GM23338 (cell line): ENCODE data around the gene TNFSF10. TPM values are rescaled to one million over a fixed set of nuclear protein-coding genes. Genes with fewer than 3 reads are reported as not detected.

Experiments
- ATAC-seq: fragments of 200-7000 bp; cut with Tn5 transposase; 3 replicates; pipeline ENCODE4 v1.9.1; 2020
- DNase-seq: peaks from one replicate; pipeline ENCODE4 v3.0.0-alpha.2; 2015; ENCODE audit warnings: low spot score
- H2AFZ ChIP-seq: fragments of 200-600 bp; sonication (generic); 2 replicates; pipeline ENCODE4 v1.8.0; 2016; ENCODE audit warnings: antibody characterized with exemption, mild to moderate bottlenecking, moderate library complexity
- H3F3A ChIP-seq: fragments of 200-600 bp; sonication (generic); replicated peaks from 2 replicates; pipeline ENCODE4 v1.8.0; 2017; ENCODE audit warnings: antibody characterized with exemption, mixed run types, low read depth
- H3K27ac ChIP-seq: fragments of 200-600 bp; sonication (generic); 2 replicates; pipeline ENCODE4 v1.6.1; 2016; ENCODE audit warnings: low read depth
- H3K27me3 ChIP-seq: fragments of 200-600 bp; sonication (generic); 2 replicates; pipeline ENCODE4 v1.8.0; 2016; ENCODE audit warnings: mild to moderate bottlenecking, mixed run types, moderate library complexity; ENCODE audit not compliant: insufficient read depth
- H3K36me3 ChIP-seq: fragments of 200-600 bp; sonication (generic); 2 replicates; pipeline ENCODE4 v1.8.0; 2016; ENCODE audit warnings: mild to moderate bottlenecking; ENCODE audit not compliant: insufficient read depth
- H3K4me1 ChIP-seq: fragments of 200-600 bp; sonication (generic); 2 replicates; pipeline ENCODE4 v1.8.0; 2016; ENCODE audit warnings: mild to moderate bottlenecking, moderate library complexity; ENCODE audit not compliant: insufficient read depth
- H3K4me2 ChIP-seq: fragments of 200-600 bp; sonication (generic); 2 replicates; pipeline ENCODE4 v1.7.1; 2017; ENCODE audit warnings: mixed run types
- H3K4me3 ChIP-seq: fragments of 200-600 bp; sonication (generic); 2 replicates; pipeline ENCODE4 v1.6.1; 2016; ENCODE audit warnings: mixed run types
- H3K79me2 ChIP-seq: fragments of 200-600 bp; sonication (generic); replicated peaks from 2 replicates; pipeline ENCODE4 v1.8.0; 2017; ENCODE audit warnings: mild to moderate bottlenecking; ENCODE audit not compliant: insufficient read depth
- H3K9me2 ChIP-seq: fragments of 200-600 bp; sonication (generic); 2 replicates; pipeline ENCODE4 v1.8.0; 2017; ENCODE audit not compliant: insufficient read depth
- H4K20me1 ChIP-seq: fragments of 200-600 bp; sonication (generic); replicated peaks from 2 replicates; pipeline ENCODE4 v1.8.0; 2017; ENCODE audit warnings: mild to moderate bottlenecking; ENCODE audit not compliant: insufficient read depth
- H3K27ac Mint-ChIP-seq: 2 replicates; pipeline ENCODE4 v1.8.0; 2020; ENCODE audit warnings: inconsistent platforms, mild to moderate bottlenecking, moderate library complexity, mixed read lengths
- H3K27me3 Mint-ChIP-seq: 3 replicates; pipeline ENCODE4 v1.8.0; 2022; ENCODE audit warnings: low read depth, mild to moderate bottlenecking, moderate library complexity, mixed read lengths, inconsistent platforms; ENCODE audit not compliant: insufficient read depth, poor library complexity
- H3K36me3 Mint-ChIP-seq: 3 replicates; pipeline ENCODE4 v1.8.0; 2021; ENCODE audit warnings: low read depth, mild to moderate bottlenecking, inconsistent platforms, moderate library complexity, mixed read lengths
- H3K4me1 Mint-ChIP-seq: 3 replicates; pipeline ENCODE4 v1.8.0; 2020; ENCODE audit warnings: mild to moderate bottlenecking, inconsistent platforms, mixed read lengths
- H3K4me3 Mint-ChIP-seq: 3 replicates; pipeline ENCODE4 v1.8.0; 2021; ENCODE audit warnings: moderate library complexity, mild to moderate bottlenecking, inconsistent platforms, mixed read lengths
- H3K9me3 Mint-ChIP-seq: 3 replicates; pipeline ENCODE4 v1.8.0; 2020; ENCODE audit warnings: moderate library complexity, mild to moderate bottlenecking, inconsistent platforms, mixed read lengths
- polyA plus RNA-seq: library from polyadenylated mRNA; unstranded; fragments of >200 nt; fragmentation: Nextera tagmentation; extraction: Ambion mirVana; gene quantifications from 2 replicates; pipeline ENCODE4 v1.2.1, GENCODE V29; 2016
- total RNA-seq: library from RNA; depleted of rRNA; stranded (reverse); fragments of >200 nt; shearing (Covaris generic); gene quantifications from 2 replicates; pipeline ENCODE4 v1.2.3, GENCODE V29; 2014
- TF ChIP-seq, protein P1 (sequence below): fragments of 250-450 bp; sonication (Bioruptor Pico); IDR thresholded peaks from 2 replicates; pipeline ENCODE4 v1.5.0; 2020; ENCODE audit warnings: mild to moderate bottlenecking, moderate library complexity
- TF ChIP-seq, protein P2 (sequence below): IDR thresholded peaks from 2 replicates; pipeline ENCODE4 v1.6.1; 2016; ENCODE audit warnings: antibody characterized with exemption

Gene TNFSF10
- total and polyA plus RNA-seq, 2 experiments from 2014 or later: 0.27 TPM; not detected in 1

DNA sequence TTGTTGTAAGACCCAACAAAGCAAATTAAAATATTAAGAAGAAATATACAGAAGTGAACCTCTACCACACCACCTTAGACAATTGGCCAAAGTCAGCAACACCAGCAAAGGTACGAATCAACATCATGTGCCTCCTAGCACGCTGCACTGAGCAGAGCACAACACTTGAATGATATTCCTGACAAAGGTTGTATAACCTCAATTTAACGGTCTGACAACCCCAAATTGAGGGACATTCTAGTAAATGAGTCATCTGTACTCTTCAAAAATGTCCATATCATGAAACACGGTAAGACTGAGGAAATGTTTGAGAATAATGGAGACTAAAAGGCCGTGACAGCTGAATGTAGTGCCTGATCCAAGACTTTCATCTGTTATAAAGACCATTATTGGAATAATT lies 41.3 kb upstream of the TNFSF10 start (continued):
- TF ChIP-seq, protein P1, sequence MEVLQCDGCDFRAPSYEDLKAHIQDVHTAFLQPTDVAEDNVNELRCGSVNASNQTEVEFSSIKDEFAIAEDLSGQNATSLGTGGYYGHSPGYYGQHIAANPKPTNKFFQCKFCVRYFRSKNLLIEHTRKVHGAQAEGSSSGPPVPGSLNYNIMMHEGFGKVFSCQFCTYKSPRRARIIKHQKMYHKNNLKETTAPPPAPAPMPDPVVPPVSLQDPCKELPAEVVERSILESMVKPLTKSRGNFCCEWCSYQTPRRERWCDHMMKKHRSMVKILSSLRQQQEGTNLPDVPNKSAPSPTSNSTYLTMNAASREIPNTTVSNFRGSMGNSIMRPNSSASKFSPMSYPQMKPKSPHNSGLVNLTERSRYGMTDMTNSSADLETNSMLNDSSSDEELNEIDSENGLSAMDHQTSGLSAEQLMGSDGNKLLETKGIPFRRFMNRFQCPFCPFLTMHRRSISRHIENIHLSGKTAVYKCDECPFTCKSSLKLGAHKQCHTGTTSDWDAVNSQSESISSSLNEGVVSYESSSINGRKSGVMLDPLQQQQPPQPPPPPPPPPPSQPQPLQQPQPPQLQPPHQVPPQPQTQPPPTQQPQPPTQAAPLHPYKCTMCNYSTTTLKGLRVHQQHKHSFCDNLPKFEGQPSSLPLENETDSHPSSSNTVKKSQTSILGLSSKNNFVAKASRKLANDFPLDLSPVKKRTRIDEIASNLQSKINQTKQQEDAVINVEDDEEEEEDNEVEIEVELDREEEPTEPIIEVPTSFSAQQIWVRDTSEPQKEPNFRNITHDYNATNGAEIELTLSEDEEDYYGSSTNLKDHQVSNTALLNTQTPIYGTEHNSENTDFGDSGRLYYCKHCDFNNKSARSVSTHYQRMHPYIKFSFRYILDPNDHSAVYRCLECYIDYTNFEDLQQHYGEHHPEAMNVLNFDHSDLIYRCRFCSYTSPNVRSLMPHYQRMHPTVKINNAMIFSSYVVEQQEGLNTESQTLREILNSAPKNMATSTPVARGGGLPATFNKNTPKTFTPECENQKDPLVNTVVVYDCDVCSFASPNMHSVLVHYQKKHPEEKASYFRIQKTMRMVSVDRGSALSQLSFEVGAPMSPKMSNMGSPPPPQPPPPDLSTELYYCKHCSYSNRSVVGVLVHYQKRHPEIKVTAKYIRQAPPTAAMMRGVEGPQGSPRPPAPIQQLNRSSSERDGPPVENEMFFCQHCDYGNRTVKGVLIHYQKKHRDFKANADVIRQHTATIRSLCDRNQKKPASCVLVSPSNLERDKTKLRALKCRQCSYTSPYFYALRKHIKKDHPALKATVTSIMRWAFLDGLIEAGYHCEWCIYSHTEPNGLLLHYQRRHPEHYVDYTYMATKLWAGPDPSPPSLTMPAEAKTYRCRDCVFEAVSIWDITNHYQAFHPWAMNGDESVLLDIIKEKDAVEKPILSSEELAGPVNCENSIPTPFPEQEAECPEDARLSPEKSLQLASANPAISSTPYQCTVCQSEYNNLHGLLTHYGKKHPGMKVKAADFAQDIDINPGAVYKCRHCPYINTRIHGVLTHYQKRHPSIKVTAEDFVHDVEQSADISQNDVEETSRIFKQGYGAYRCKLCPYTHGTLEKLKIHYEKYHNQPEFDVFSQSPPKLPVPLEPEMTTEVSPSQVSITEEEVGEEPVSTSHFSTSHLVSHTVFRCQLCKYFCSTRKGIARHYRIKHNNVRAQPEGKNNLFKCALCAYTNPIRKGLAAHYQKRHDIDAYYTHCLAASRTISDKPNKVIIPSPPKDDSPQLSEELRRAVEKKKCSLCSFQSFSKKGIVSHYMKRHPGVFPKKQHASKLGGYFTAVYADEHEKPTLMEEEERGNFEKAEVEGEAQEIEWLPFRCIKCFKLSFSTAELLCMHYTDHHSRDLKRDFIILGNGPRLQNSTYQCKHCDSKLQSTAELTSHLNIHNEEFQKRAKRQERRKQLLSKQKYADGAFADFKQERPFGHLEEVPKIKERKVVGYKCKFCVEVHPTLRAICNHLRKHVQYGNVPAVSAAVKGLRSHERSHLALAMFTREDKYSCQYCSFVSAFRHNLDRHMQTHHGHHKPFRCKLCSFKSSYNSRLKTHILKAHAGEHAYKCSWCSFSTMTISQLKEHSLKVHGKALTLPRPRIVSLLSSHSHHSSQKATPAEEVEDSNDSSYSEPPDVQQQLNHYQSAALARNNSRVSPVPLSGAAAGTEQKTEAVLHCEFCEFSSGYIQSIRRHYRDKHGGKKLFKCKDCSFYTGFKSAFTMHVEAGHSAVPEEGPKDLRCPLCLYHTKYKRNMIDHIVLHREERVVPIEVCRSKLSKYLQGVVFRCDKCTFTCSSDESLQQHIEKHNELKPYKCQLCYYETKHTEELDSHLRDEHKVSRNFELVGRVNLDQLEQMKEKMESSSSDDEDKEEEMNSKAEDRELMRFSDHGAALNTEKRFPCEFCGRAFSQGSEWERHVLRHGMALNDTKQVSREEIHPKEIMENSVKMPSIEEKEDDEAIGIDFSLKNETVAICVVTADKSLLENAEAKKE (CRISPR knock-in tag): no peak

DNA sequence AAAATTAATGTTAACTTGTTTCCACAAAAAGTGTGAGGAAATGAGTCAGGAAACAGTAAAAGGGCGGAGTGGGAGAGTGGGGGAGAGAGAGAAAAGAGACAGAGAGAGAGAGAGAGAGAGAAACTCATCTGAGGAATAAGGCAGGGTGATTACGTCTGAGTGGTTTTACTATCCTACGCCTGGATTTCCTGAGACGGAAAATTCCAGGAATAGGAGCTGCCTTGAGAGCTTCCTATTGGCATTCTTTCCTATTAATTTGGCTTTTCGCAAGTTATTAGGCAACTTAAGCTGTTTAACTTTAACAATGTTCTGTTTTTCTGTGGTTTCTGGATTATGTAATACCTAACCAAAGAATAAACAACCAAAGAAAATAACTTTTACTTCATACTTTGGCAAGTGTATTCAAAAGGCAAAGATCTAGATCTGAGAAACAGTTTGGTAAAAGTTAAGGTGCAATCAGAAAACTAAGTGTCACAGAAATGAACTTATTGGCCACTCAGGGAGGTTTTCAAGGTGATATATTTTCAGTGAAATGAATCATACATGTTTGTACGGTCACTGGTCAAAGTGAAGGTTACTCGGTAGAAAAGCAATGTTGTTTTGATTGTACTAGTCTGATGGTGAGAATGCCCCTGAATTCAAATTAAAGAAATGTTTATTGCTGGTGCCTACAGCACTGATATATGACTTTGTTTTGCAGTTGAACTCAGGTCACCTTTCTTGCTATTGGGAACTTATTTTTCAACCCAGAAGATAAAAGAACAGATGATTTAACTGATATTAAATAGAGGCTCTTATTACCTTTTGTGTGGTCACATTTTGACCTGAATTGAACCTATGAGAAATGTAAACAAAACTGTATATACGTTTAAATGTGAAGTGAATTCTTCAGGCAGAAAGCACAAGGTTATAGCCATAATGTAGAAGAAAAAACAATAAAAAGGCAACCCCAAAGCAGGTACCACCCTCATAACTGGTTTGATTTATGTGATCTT lies 39.9 kb upstream of the TNFSF10 start:
- no peaks in the 10 kb centered on the region for H4K20me1 ChIP-seq
- TF ChIP-seq, protein P2, sequence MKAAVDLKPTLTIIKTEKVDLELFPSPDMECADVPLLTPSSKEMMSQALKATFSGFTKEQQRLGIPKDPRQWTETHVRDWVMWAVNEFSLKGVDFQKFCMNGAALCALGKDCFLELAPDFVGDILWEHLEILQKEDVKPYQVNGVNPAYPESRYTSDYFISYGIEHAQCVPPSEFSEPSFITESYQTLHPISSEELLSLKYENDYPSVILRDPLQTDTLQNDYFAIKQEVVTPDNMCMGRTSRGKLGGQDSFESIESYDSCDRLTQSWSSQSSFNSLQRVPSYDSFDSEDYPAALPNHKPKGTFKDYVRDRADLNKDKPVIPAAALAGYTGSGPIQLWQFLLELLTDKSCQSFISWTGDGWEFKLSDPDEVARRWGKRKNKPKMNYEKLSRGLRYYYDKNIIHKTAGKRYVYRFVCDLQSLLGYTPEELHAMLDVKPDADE: no peak
- H3K27me3 ChIP-seq: no peaks in the 10 kb centered on the region
- no peaks in the 10 kb centered on the region; the same call in 1 of the 2 replicates for H3K9me2 ChIP-seq
- no peak overlapping the region for H3K27ac ChIP-seq
- no peaks in the 10 kb centered on the region for H3K79me2 ChIP-seq
- H3K4me1 Mint-ChIP-seq: peaks cover 10% of the 10 kb centered on the region; the same call in 2 of the 3 replicates
- peaks cover 16% of the 10 kb centered on the region for H3K4me1 ChIP-seq
- peaks cover 3% of the 10 kb centered on the region for H3K27me3 Mint-ChIP-seq
- no peak overlapping the region; the same call in 2 of the 3 replicates for H3K4me3 Mint-ChIP-seq
- peaks cover 8% of the 10 kb centered on the region; the same call in 2 of the 3 replicates for H3K9me3 Mint-ChIP-seq
- H3K4me2 ChIP-seq: no peak overlapping the region
- no peak overlapping the region for H3K27ac Mint-ChIP-seq
- H2AFZ ChIP-seq: peak overlapping the region; percentile 43; the same call in 1 of the 2 replicates
- no peaks in the 10 kb centered on the region for H3K36me3 ChIP-seq
- peak; percentile 37; the same call in 1 of the 3 replicates for ATAC-seq
- no peak overlapping the region for H3K4me3 ChIP-seq
- no peaks in the 10 kb centered on the region for H3F3A ChIP-seq
- 0 out of 3 replicates have a peak, but pooled peaks cover 4% of the 10 kb centered on the region for H3K36me3 Mint-ChIP-seq
- peak; percentile 12 for DNase-seq
